Neuronal stem cell (in vitro differentiated cells): ENCODE data around the gene C11orf86.

Experiments
- DNase-seq: peaks from one replicate; pipeline ENCODE4 v3.0.0-alpha.2; 2013; ENCODE audit warnings: low spot score
- H2AFZ ChIP-seq: one replicate; pipeline ENCODE4 v1.6.1; 2013; ENCODE audit warnings: mild to moderate bottlenecking, low read length, inconsistent platforms
- H2AK5ac ChIP-seq: 2 replicates; pipeline ENCODE4 v1.6.1; 2013; ENCODE audit warnings: low read depth, mild to moderate bottlenecking, inconsistent platforms, low read length, moderate library complexity, mixed read lengths
- H2BK120ac ChIP-seq: 2 replicates; pipeline ENCODE4 v1.6.1; 2013; ENCODE audit warnings: low read depth, mild to moderate bottlenecking, inconsistent platforms, low read length, moderate library complexity, mixed read lengths
- H2BK12ac ChIP-seq: one replicate; pipeline ENCODE4 v1.6.1; 2013; ENCODE audit warnings: low read length, inconsistent platforms
- H2BK15ac ChIP-seq: 2 replicates; pipeline ENCODE4 v1.6.1; 2013; ENCODE audit warnings: mild to moderate bottlenecking, low read length, inconsistent platforms, mixed read lengths
- H2BK5ac ChIP-seq: one replicate; pipeline ENCODE4 v1.6.1; 2013; ENCODE audit warnings: inconsistent platforms, mild to moderate bottlenecking, low read length, moderate library complexity
- H3K14ac ChIP-seq: one replicate; pipeline ENCODE4 v1.6.1; 2013; ENCODE audit warnings: low read length, inconsistent platforms
- H3K18ac ChIP-seq: 2 replicates; pipeline ENCODE4 v1.6.1; 2013; ENCODE audit warnings: low read length, inconsistent platforms
- H3K23ac ChIP-seq: 2 replicates; pipeline ENCODE4 v1.6.1; 2013; ENCODE audit warnings: low read depth, mild to moderate bottlenecking, mixed read lengths, low read length, inconsistent platforms; ENCODE audit not compliant: poor library complexity
- H3K27ac ChIP-seq: replicated peaks from 3 replicates; pipeline ENCODE4 v1.5.1; 2013; ENCODE audit warnings: low read length, inconsistent platforms
- H3K27me3 ChIP-seq, 3 experiments: 2 replicates each; pipeline ENCODE4 v1.6.1; 2013; ENCODE audit warnings: low read length in 3 of 3, mild to moderate bottlenecking in 2 of 3, inconsistent platforms in 1 of 3, low read depth in 1 of 3, mixed read lengths in 1 of 3, moderate library complexity in 1 of 3; ENCODE audit not compliant: control insufficient read depth in 3 of 3, insufficient read depth in 3 of 3
- H3K36me3 ChIP-seq, 2 donors: replicated peaks in 1 of 2; 2 replicates each; pipeline ENCODE4 v1.6.1; 2013; ENCODE audit warnings: low read length in 2 of 2; ENCODE audit not compliant: control insufficient read depth in 2 of 2, insufficient read depth in 2 of 2
- H3K4ac ChIP-seq: 2 replicates; pipeline ENCODE4 v1.6.1; 2013; ENCODE audit warnings: inconsistent platforms, mild to moderate bottlenecking, low read length, moderate library complexity
- H3K4me1 ChIP-seq, 2 donors: 1 replicate in 1 of 2; 2 replicates in 1 of 2; pipeline ENCODE4 v1.6.1; 2013; ENCODE audit warnings: low read length in 2 of 2, low read depth in 1 of 2; ENCODE audit not compliant: control insufficient read depth in 2 of 2, insufficient read depth in 1 of 2
- H3K4me2 ChIP-seq: one replicate; pipeline ENCODE4 v1.6.1; 2013; ENCODE audit warnings: mild to moderate bottlenecking, low read length, inconsistent platforms; ENCODE audit not compliant: insufficient read depth, poor library complexity, severe bottlenecking
- H3K4me3 ChIP-seq, 2 donors: 2 replicates each; pipeline ENCODE4 v1.5.1; 2013; ENCODE audit warnings: low read length in 2 of 2, mild to moderate bottlenecking in 2 of 2, inconsistent platforms in 1 of 2, moderate library complexity in 1 of 2
- H3K79me1 ChIP-seq: one replicate; pipeline ENCODE4 v1.6.1; 2013; ENCODE audit warnings: low read depth, mild to moderate bottlenecking, inconsistent platforms, low read length, moderate library complexity
- H3K9ac ChIP-seq: one replicate; pipeline ENCODE4 v1.6.1; 2013; ENCODE audit warnings: mild to moderate bottlenecking, low read depth, low read length, inconsistent platforms; ENCODE audit not compliant: poor library complexity
- H3K9me3 ChIP-seq, 2 donors: replicated peaks in 1 of 2; 2 replicates each; pipeline versions ENCODE3 to v1.6.1; 2013; ENCODE audit warnings: low read length in 2 of 2, mild to moderate bottlenecking in 2 of 2, inconsistent platforms in 1 of 2, low read depth in 1 of 2, mixed read lengths in 1 of 2, moderate library complexity in 1 of 2; ENCODE audit not compliant: control insufficient read depth in 2 of 2, insufficient read depth in 1 of 2
- H4K8ac ChIP-seq: one replicate; pipeline ENCODE4 v1.6.1; 2013; ENCODE audit warnings: low read depth, mild to moderate bottlenecking, inconsistent platforms, low read length, moderate library complexity
- H4K91ac ChIP-seq: one replicate; pipeline ENCODE4 v1.6.1; 2013; ENCODE audit warnings: low read length, low read depth, mild to moderate bottlenecking, inconsistent platforms; ENCODE audit not compliant: poor library complexity
- WGBS, 2 donors: extraction: QIAGEN DNeasy Blood & Tissue Kit; methylation state at CpG; one replicate each; pipeline ENCODE4 v1.1.7; 2013; ENCODE audit warnings: missing lambda C conversion rate in 2 of 2, mixed read lengths in 1 of 2; ENCODE audit not compliant: insufficient read length in 2 of 2, insufficient replicate concordance in 1 of 2; ENCODE audit errors: extremely low coverage in 2 of 2; 5-methylcytosine and 5-hydroxymethylcytosine counted together

C11orf86 gene

DNA sequence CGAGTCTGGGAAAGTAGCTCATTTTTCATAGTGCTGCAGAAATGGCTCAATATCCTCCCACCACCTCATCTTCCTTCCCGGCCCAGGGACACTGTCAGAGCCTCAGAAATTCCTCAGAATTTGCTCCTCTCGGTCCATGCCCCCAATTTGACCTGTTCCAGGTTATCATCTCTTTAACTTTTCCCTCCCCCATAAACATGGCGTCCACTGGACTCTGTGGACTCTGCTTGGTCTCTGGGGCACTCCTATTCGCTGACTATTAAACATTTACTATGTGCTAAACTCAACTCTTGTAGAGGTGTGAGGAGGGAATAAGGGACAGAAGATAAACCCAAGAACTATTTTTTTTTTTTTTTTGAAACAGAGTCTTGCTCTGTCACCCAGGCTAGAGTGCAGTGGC, 8.8 kb upstream of the C11orf86 start:
- Histone ChIP-seq H3K27me3 (no peaks in the 10 kb centered on the region), H2BK15ac (no peak overlapping the region), H3K4me1 (peaks cover 0 to 5% of the 10 kb centered on the region in 2 donors), H3K36me3 (no peaks in the 10 kb centered on the region), H2BK120ac (no peak overlapping the region), H2AK5ac (no peak overlapping the region), H3K27ac (no peak overlapping the region), H3K4me3 (no peak overlapping the region), H3K18ac (no peak overlapping the region), H3K9me3 (peaks cover 0 to 5% of the 10 kb centered on the region in 2 donors), H3K4me2 (no peak overlapping the region), H2BK5ac (no peak overlapping the region), H3K79me1 (no peaks in the 10 kb centered on the region), H4K91ac (no peak overlapping the region), H2AFZ (no peak overlapping the region), H3K14ac (no peak overlapping the region), H3K23ac (no peak overlapping the region), H3K9ac (no peak overlapping the region), H4K8ac (no peak overlapping the region), H3K4ac (no peak overlapping the region), H2BK12ac (no peak overlapping the region)
- WGBS, 2 donors, result no CpG with 5 or more reads among the region's 5 CpGs
- DNase-seq, result no peak

DNA sequence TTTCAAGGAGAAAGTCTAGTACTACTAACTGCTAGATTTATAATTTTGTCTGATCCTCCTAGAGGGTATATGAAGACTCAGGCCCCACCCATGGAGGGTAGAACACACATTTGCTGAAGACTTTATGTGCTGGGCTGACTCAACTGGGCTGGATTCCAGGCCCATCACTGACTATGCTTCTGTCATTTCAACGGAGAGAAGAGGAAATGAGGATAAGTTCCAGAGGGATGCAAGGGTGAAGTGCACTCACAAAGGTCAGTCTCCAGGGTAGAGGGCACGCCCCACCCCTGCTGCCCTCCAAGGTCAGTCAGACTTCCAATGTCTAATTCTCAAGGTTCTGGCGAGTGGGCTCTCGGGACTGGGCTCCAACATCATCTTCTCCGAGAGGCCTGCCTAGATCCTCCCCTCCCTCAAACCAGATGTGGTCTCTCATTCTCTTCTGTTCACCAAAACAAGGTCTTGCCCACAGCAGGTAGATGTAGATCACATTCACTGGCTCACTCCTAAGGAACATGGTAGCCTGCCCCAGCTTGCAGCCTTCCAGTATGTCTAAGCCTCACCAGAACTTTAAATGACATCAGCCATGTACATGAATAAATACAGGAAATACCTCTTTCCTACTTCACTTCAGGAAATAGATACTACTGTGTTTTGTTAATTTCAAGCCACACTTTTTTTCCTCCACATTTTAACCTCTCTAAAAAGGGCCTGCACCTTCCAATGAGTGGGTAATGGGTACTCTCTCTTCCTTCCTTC, 7.3 kb upstream of the C11orf86 start:
- Histone ChIP-seq H3K9me3 (peaks cover 0 to 5% of the 10 kb centered on the region in 2 donors), H2AFZ (no peak overlapping the region), H2BK12ac (no peak overlapping the region), H3K18ac (no peak overlapping the region), H3K14ac (no peak overlapping the region), H3K23ac (no peak overlapping the region), H3K27ac (no peak overlapping the region), H3K36me3 (no peaks in the 10 kb centered on the region), H2BK15ac (no peak overlapping the region), H3K79me1 (no peaks in the 10 kb centered on the region), H3K4me2 (no peak overlapping the region), H3K9ac (no peak overlapping the region), H2BK5ac (no peak overlapping the region), H3K27me3 (no peaks in the 10 kb centered on the region), H4K8ac (no peak overlapping the region), H2BK120ac (no peak overlapping the region), H3K4ac (no peak overlapping the region), H3K4me3 (no peak overlapping the region), H3K4me1 (peaks cover 0 to 5% of the 10 kb centered on the region in 2 donors), H2AK5ac (no peak overlapping the region), H4K91ac (no peak overlapping the region)
- no peak for DNase-seq
- no CpG with 5 or more reads among the region's 5 CpGs for WGBS, 2 donors

DNA sequence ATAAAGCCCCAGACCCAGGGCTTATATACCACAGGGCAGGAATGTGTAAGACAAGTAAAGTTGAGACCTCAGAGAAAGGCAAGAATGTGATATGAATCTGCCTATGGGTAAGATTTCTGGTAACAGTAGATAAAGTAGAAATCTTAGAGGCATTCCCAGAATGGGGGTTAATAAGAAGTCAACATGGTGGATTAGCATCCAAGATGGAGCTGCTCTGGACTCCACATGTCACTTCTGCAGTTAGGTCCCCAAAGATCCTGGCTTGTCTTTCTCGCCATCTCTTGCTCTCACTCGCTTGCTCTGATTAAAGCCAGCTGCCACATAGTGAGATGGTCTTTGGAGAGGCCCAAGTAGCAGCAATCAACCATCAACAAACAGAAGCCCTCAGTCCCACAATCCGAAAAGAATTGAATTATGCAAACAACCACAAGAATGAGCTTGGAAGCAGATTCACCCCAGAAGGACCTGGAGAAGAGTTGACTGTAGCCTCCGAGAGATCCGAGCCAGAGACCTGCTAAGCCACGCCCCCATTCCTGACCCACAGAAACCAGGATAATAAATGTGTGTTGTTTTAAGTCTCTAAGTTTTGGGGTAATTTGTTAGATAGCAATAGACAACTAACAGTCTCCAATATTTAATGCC, 5.4 kb upstream of the C11orf86 start:
- no peaks in the 10 kb centered on the region for H3K79me1 ChIP-seq
- no peak overlapping the region for H3K9ac ChIP-seq
- H3K4me1 ChIP-seq, result peaks cover 0 to 11% of the 10 kb centered on the region in 2 donors
- no CpG with 5 or more reads among the region's 6 CpGs for WGBS, 2 donors
- H3K23ac ChIP-seq, result no peak overlapping the region
- H3K14ac ChIP-seq, result no peak overlapping the region
- no peak overlapping the region for H2BK5ac ChIP-seq
- H2BK12ac ChIP-seq, result no peak overlapping the region
- no peak overlapping the region for H3K4me3 ChIP-seq
- H2BK15ac ChIP-seq, result no peak overlapping the region
- no peak overlapping the region for H3K4me2 ChIP-seq
- H4K91ac ChIP-seq, result no peak overlapping the region
- H3K27me3 ChIP-seq, result no peaks in the 10 kb centered on the region
- H3K18ac ChIP-seq, result no peak overlapping the region
- H3K36me3 ChIP-seq, result no peaks in the 10 kb centered on the region
- H2BK120ac ChIP-seq, result no peak overlapping the region
- no peak overlapping the region for H2AK5ac ChIP-seq
- no peak overlapping the region for H2AFZ ChIP-seq
- H3K4ac ChIP-seq, result no peak overlapping the region
- no peak for DNase-seq
- H4K8ac ChIP-seq, result no peak overlapping the region
- peaks cover 0 to 5% of the 10 kb centered on the region in 2 donors for H3K9me3 ChIP-seq
- H3K27ac ChIP-seq, result no peak overlapping the region

DNA sequence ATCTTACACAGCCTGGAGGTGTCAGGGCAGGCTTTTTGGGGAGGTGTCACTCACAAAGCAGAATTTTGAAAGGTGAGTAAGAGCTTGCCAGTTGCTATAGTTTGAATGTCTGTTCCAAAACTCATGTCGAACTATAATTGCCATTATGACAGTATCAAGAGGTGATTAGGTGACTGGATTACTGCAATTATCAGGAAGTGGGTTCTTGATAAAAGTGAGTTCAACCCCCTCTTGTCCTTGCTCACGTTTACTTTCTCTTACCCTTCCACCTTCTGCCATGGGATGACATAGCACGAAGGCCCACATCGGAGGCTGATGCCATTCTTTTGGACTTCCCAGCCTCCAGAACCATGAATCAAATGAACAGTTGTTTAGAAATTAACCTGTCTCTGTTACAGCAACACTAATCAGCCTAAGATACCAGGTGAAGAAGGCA, 4.7 kb upstream of the C11orf86 start:
- Histone ChIP-seq H2AFZ (peak overlapping the region; percentile 14), H2AK5ac (no peak overlapping the region), H2BK12ac (no peak overlapping the region), H3K9ac (no peak overlapping the region), H2BK5ac (no peak overlapping the region), H3K23ac (no peak overlapping the region), H2BK15ac (no peak overlapping the region), H3K27ac (no peak overlapping the region), H2BK120ac (no peak overlapping the region), H3K14ac (no peak overlapping the region), H4K91ac (no peak overlapping the region), H3K36me3 (no peaks in the 10 kb centered on the region), H3K4me3 (no peak overlapping the region), H3K4me1 (peaks cover 0 to 11% of the 10 kb centered on the region in 2 donors), H3K4me2 (no peak overlapping the region), H3K9me3 (peaks cover 0 to 5% of the 10 kb centered on the region in 2 donors), H3K4ac (no peak overlapping the region), H3K18ac (no peak overlapping the region), H3K27me3 (no peaks in the 10 kb centered on the region), H3K79me1 (no peaks in the 10 kb centered on the region), H4K8ac (no peak overlapping the region)
- WGBS, 2 donors, result no CpG with 5 or more reads among the region's 4 CpGs
- no peak for DNase-seq
